ENCODE data around the gene GREM2.
A peak's percentile ranks its signal among the peaks of the same experiment; 100 is the strongest.

The GREM2 gene

DNA sequence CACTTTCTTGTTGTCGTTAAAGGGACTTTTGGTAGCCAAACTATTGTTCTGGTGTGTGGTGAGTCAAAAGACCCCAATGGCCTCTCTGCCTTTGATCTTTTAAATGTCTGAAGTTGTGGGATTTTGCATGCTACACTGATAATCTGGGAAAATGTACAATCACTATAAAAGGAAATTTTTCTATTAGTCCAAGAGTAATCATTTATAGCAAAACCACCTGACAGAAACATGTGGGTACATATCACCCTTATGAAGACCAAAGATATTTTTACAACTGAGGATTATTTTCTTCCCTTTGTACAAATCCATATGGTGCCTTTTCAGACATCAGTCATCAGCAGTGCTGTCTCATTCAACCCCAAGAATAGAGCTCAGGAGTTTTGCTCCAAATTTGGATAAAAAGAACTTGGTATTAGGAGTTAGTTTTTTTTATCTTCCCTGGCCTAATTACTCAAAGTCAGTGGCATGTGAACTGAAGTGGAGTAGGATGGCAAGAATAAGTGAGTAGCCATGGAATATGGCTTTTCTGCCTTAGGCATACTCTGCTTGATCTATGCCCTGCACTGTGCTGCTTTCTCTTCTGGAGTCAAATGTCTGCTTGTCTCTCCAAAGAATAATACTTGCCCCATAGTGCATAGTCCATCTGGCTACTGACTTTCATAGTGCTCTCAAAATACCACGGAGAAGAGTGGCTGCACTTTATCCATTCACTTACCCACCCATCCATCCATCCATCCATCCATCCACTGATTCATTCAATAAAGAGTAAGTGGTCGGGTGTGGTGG lies 13.5 kb downstream of the GREM2 start:
- H3K27ac Mint-ChIP-seq: no peak overlapping the region
- H3K4me3 Mint-ChIP-seq: no peak overlapping the region
- no peaks in the 10 kb centered on the region for H3K36me3 Mint-ChIP-seq (ENCODE audit: low read depth)
- no peaks in the 10 kb centered on the region for H3K27me3 Mint-ChIP-seq (ENCODE audit: low read depth)
- no peaks in the 10 kb centered on the region for H3K9me3 Mint-ChIP-seq
- no peak for DNase-seq (ENCODE audit: low spot score)
- H3K4me1 Mint-ChIP-seq (ENCODE audit: low read depth): no peaks in the 10 kb centered on the region

DNA sequence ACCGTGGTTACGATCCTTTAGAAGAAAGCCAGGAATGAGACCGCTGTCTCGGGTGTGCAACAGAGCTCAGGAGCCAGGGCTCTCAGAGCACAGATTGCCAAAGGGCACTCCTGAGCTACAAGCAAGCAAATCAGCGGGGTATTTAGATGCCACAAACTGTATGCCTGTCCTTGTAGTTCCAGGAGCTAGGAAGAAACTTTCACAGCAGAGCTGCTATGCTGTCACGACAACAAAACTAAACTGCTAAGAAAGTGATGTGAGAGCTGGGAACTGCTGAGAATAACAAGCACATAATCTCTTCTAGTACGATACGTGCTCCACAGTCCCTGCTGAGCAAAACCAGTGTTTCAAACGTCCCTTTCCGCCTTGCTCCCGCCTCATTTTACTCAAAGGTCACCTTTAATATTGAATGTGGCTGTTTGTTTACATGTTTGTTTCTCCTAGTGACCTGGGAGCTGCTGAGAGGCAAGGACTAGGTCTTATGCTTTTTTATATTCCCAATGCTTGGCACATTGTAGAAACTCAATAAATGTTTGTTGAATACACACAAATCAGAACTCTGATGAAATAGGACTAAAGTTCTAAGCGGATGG lies 14.7 kb downstream of the GREM2 start:
- H3K4me1 Mint-ChIP-seq (ENCODE audit: low read depth): no peaks in the 10 kb centered on the region
- no peak overlapping the region for H3K27ac Mint-ChIP-seq
- H3K4me3 Mint-ChIP-seq: no peak overlapping the region
- no peaks in the 10 kb centered on the region for H3K36me3 Mint-ChIP-seq (ENCODE audit: low read depth)
- H3K27me3 Mint-ChIP-seq (ENCODE audit: low read depth): no peaks in the 10 kb centered on the region
- DNase-seq (ENCODE audit: low spot score): no peak
- H3K9me3 Mint-ChIP-seq: no peaks in the 10 kb centered on the region

DNA sequence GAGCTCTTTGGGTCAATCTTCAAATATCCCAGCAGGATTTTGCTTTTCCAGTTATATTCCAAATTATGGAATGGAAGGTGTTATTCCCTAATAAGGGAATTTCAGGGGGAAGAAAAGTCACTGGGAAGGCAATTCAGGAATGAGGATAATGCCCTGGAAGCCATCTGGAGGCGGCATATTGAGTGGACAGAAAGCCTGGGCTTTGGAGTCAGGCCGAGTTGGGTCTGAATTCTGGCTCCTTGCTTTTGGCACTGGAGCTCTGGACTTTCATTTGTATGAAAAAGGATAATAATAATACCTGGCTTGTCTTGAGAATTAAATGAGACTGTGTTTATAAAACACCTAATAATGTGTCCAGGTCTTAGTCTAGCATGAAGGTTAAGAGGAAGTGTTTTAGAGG lies 16.5 kb downstream of the GREM2 start:
- no peaks in the 10 kb centered on the region for H3K9me3 Mint-ChIP-seq
- H3K36me3 Mint-ChIP-seq (ENCODE audit: low read depth): no peaks in the 10 kb centered on the region
- no peak overlapping the region for H3K27ac Mint-ChIP-seq
- H3K4me3 Mint-ChIP-seq: no peak overlapping the region
- H3K27me3 Mint-ChIP-seq (ENCODE audit: low read depth): no peaks in the 10 kb centered on the region
- H3K4me1 Mint-ChIP-seq (ENCODE audit: low read depth): no peaks in the 10 kb centered on the region
- no peak for DNase-seq (ENCODE audit: low spot score)

DNA sequence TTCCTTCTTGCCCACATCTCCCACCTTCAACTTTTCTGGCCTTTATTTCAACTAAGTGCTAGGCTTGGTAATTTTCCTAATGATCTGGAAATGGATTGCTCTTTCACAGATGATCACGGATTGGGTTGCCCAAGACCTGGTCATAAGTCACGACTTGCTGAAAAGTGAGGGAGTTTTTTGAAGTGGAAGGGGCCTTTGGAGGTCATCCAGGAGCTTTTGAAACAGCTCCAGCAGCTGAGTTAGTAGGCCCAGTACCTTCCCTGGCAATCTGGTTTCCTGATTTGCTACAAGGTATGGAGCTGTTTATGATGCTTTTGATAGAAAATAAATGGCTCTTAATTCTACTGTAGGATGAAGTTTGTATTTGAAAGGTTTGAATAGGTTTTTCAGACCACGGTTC lies 20.4 kb downstream of the GREM2 start:
- H3K36me3 Mint-ChIP-seq (ENCODE audit: low read depth): no peaks in the 10 kb centered on the region
- no peaks in the 10 kb centered on the region for H3K4me1 Mint-ChIP-seq (ENCODE audit: low read depth)
- H3K9me3 Mint-ChIP-seq: no peaks in the 10 kb centered on the region
- H3K27me3 Mint-ChIP-seq (ENCODE audit: low read depth): no peaks in the 10 kb centered on the region
- H3K4me3 Mint-ChIP-seq: no peak overlapping the region
- DNase-seq (ENCODE audit: low spot score): no peak
- H3K27ac Mint-ChIP-seq: no peak overlapping the region

DNA sequence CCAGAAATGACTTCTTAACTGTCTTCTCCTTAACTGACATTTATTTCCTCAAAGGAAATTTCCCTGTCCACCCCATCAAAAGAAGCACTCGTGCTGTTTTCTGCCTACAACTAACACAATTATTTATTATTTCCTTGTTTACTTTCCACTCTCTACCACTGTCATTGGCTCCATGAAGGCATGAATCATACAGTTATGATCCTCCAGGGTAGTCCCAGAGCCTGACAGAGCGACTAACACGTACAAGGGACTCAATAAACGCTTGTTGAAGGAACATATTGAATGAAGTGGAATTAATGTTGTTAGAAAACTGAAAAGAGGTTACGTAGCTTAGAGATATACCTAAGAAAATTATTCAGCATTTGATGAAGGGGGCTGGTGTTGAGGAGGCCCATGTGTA lies 20.9 kb downstream of the GREM2 start:
- Mint-ChIP-seq H3K36me3 (ENCODE audit: low read depth) (no peaks in the 10 kb centered on the region), H3K9me3 (no peaks in the 10 kb centered on the region), H3K4me1 (ENCODE audit: low read depth) (no peaks in the 10 kb centered on the region), H3K4me3 (no peak overlapping the region), H3K27me3 (ENCODE audit: low read depth) (no peaks in the 10 kb centered on the region), H3K27ac (no peak overlapping the region)
- DNase-seq (ENCODE audit: low spot score): no peak

DNA sequence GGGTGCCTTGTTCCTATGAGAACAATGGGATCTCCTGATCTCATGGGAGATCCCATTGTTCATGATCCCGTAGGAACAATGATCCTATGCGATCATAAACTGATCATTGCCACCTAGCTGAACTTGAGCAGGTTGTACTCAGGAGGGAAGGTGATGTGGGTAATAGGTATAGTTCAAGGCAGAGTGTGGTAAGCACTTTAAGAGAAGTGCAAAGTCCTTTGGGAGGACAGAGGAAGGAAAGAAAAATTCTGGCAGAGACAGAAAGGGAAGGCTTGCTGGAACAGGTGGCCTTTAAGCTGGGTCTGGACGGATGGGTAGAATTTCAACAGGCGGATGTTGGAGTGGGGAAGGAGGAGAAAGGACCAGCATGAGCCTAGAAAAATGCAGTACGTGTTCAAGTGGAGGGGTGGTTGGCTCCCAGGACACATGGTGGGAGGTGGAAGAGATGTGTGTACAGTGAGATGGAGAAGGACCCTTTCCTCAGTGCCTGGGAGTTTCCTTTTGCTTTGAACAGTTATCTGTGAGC lies 22.3 kb downstream of the GREM2 start:
- H3K4me3 Mint-ChIP-seq: no peak overlapping the region
- no peaks in the 10 kb centered on the region for H3K36me3 Mint-ChIP-seq (ENCODE audit: low read depth)
- no peak for DNase-seq (ENCODE audit: low spot score)
- H3K27me3 Mint-ChIP-seq (ENCODE audit: low read depth): no peaks in the 10 kb centered on the region
- H3K9me3 Mint-ChIP-seq: no peaks in the 10 kb centered on the region
- no peak overlapping the region for H3K27ac Mint-ChIP-seq
- no peaks in the 10 kb centered on the region for H3K4me1 Mint-ChIP-seq (ENCODE audit: low read depth)

DNA sequence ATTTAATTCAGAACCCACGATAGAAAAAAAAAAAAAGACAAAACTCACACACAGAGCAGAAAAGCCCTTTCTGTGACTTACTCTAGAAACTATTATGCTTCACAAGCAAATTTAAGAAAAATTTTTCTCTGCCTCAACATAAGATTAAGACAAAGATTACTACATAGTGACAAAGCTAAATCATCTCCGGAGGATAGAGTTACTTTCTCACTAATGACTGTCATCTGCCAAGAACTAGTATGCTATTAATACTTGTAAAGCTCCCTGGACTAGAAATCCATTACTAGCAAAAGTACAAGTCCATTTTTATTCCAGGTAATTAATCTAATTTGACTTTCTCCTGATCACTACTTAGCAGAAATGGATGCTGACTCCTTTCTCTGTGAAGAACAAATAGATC lies 25.9 kb downstream of the GREM2 start:
- Mint-ChIP-seq H3K27ac (no peak overlapping the region), H3K27me3 (ENCODE audit: low read depth) (no peaks in the 10 kb centered on the region), H3K36me3 (ENCODE audit: low read depth) (no peaks in the 10 kb centered on the region), H3K9me3 (no peaks in the 10 kb centered on the region), H3K4me3 (no peak overlapping the region), H3K4me1 (ENCODE audit: low read depth) (no peaks in the 10 kb centered on the region)
- no peak for DNase-seq (ENCODE audit: low spot score)

DNA sequence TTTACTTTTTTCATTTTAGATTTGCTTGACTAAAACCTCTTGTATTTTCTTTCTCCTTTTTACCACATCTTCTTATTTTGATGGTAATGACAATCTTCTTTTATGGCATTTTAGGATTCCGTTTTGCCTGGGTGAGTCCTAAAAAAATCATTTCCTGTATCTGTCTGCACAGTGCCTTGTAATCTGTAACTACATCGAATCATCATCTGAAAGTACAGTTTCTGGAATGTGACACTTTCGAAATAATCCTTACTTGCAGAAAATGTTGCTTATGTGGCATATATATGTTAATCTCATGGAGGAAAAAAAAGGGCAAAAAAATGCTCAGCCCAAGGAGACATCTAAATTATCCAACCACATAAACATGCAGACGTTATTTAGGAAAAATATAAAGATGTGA lies 29.0 kb downstream of the GREM2 start:
- no peak overlapping the region for H3K27ac Mint-ChIP-seq

DNA sequence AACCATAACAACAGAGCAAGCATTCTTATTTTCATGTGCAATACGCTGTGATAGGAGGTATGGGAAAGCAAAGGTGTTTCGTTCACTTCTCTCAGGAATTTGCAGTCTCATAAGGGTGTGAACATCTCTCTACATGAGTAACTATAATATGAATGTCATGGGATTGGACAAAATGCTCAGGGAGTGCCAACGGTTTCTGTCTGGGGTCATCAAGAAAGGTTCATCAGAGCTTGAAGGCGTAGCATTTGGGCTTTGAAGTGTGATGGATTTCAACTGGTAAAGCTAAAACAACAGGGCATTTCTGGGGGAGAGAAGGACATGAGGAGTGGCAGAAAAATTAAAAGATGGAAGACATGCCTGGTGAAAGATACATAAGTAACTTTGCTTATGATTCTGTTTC lies 32.4 kb downstream of the GREM2 start:
- no peaks in the 10 kb centered on the region for H3K36me3 Mint-ChIP-seq (ENCODE audit: low read depth)
- H3K27me3 Mint-ChIP-seq (ENCODE audit: low read depth): no peaks in the 10 kb centered on the region
- peaks cover 3% of the 10 kb centered on the region for H3K9me3 Mint-ChIP-seq
- DNase-seq (ENCODE audit: low spot score): no peak
- H3K4me3 Mint-ChIP-seq: no peak overlapping the region
- no peak overlapping the region for H3K27ac Mint-ChIP-seq
- peaks cover 8% of the 10 kb centered on the region for H3K4me1 Mint-ChIP-seq (ENCODE audit: low read depth)

More for the DNA sequence above, 29.0 kb downstream of the GREM2 start:
- H3K27me3 Mint-ChIP-seq (ENCODE audit: low read depth): no peaks in the 10 kb centered on the region
- H3K4me3 Mint-ChIP-seq: no peak overlapping the region
- H3K4me1 Mint-ChIP-seq (ENCODE audit: low read depth): no peaks in the 10 kb centered on the region
- no peaks in the 10 kb centered on the region for H3K9me3 Mint-ChIP-seq
- DNase-seq (ENCODE audit: low spot score): no peak
- no peaks in the 10 kb centered on the region for H3K36me3 Mint-ChIP-seq (ENCODE audit: low read depth)

DNA sequence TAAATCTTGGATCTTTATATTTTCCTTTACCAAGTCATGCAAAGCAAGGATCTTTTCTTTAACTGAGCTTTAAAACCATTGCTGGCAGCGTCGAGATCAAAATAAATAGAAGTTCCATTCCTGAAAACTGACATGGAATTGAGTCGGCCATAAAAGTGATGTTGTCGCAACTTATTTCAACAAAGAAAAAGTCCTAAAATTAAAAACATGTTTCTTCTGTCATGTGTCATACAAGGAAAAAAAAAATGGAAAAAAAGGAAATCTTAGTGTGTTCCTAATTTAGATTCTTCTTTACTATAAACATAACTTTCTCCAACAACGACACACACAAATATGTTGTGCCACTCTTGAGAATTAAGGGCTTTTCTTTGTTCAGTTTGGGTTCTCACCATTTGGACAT lies 34.9 kb downstream of the GREM2 start:
- Mint-ChIP-seq H3K4me1 (ENCODE audit: low read depth) (peaks cover 8% of the 10 kb centered on the region), H3K36me3 (ENCODE audit: low read depth) (no peaks in the 10 kb centered on the region), H3K27me3 (ENCODE audit: low read depth) (no peaks in the 10 kb centered on the region), H3K27ac (no peak overlapping the region), H3K4me3 (no peak overlapping the region), H3K9me3 (peaks cover 8% of the 10 kb centered on the region)
- DNase-seq (ENCODE audit: low spot score): no peak

DNA sequence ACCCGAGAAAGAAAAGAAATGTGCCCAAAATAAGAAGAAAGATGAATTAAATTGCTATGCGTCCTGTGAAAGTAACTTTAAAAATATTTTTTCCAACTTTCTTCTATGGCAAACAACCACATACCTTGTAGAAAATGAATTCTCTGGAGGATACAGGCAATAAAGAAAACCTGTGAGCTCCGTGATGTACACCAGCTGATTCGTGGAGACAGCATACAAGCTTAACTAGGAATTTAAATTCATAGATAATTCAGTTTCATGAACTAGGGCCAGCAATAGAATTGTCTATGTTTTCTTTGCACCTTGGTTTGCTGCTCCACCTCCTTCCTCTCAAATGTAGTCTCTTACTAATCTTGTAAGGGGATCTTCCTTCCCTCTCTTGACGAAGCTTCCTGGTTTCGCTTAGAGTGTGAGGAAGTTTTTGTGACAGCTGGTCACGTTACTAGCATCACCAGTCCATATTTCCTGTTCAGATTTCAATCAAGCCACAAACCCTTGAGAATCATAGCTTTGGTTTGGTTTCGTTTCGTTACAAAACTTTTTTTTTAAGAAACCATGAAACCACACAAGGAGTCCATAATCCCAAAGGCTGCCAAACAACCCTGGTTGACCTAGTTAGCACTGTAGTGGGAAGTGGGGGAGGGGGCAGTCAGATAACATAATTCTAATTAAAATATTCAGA lies 35.8 kb downstream of the GREM2 start:
- peak; percentile 5 for DNase-seq (ENCODE audit: low spot score)
- no peaks in the 10 kb centered on the region for H3K36me3 Mint-ChIP-seq (ENCODE audit: low read depth)
- no peak overlapping the region for H3K27ac Mint-ChIP-seq
- H3K4me3 Mint-ChIP-seq: peak overlapping the region; percentile 43
- peaks cover 8% of the 10 kb centered on the region for H3K4me1 Mint-ChIP-seq (ENCODE audit: low read depth)
- H3K9me3 Mint-ChIP-seq: peaks cover 8% of the 10 kb centered on the region
- no peaks in the 10 kb centered on the region for H3K27me3 Mint-ChIP-seq (ENCODE audit: low read depth)

DNA sequence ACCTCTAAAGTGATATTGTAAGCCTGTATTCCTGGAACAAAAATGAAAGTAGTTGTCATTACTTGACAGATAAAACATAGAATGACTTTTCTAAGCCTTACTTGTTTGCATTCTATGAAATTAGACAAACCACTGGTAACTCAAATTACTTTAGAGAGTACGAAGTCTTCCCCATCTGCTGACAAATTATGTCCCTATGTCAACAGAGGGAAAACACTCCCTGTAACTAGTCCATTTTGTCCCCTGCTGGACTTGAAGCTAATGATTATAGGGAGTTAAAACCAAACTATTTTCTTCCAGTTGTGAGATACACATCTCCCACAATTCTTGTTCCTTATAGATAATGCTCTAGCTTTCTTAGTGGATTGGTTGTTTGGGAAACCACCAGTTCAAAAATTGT lies 39.6 kb downstream of the GREM2 start:
- Mint-ChIP-seq H3K36me3 (ENCODE audit: low read depth) (no peaks in the 10 kb centered on the region), H3K4me3 (no peak overlapping the region), H3K27ac (no peak overlapping the region), H3K27me3 (ENCODE audit: low read depth) (no peaks in the 10 kb centered on the region), H3K9me3 (peaks cover 8% of the 10 kb centered on the region), H3K4me1 (ENCODE audit: low read depth) (peaks cover 8% of the 10 kb centered on the region)
- no peak for DNase-seq (ENCODE audit: low spot score)

DNA sequence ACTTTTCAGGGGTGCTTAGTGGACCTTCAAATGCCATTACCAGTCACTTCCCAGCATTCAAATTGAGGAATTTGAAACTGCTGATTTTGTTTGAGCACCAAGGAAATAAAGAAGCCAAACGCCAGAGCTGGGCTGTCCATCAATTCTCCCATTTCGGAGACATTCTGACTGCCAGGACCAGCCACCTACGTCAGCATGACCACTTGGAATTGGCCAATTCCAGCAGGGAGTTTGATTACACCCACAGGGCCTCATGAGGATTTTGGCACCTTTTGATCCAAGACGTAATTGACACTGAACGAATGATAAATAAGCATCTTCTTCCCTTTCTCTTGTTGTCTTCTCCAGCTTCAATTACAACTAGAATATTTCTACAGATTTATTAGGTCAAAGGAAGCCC lies 40.2 kb downstream of the GREM2 start:
- Mint-ChIP-seq H3K4me3 (no peak overlapping the region), H3K9me3 (peaks cover 8% of the 10 kb centered on the region), H3K36me3 (ENCODE audit: low read depth) (no peaks in the 10 kb centered on the region), H3K27me3 (ENCODE audit: low read depth) (no peaks in the 10 kb centered on the region), H3K4me1 (ENCODE audit: low read depth) (peaks cover 8% of the 10 kb centered on the region), H3K27ac (no peak overlapping the region)
- DNase-seq (ENCODE audit: low spot score): no peak

DNA sequence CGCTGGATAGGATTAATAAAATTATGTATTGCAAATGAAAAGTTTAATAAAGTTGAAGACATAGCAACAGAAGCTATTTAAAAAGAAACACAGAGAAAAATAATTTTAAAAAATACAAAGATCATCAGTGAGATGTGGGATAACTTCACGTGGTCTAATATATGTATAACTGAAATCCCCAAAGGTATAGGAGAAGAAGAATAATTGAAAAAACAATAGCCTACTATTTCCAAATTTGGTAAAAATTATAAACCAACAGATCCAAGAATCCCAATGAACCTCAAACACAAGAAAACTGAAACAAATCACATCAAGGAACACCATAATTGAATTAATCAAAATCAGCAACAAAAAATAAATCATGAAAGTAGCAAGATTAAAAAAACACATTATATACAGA lies 44.9 kb downstream of the GREM2 start:
- Mint-ChIP-seq H3K27ac (no peak overlapping the region), H3K27me3 (ENCODE audit: low read depth) (no peaks in the 10 kb centered on the region), H3K4me3 (no peak overlapping the region), H3K36me3 (ENCODE audit: low read depth) (no peaks in the 10 kb centered on the region), H3K4me1 (ENCODE audit: low read depth) (no peaks in the 10 kb centered on the region), H3K9me3 (no peaks in the 10 kb centered on the region)
- no peak for DNase-seq (ENCODE audit: low spot score)
